ENCODE data around the gene LSG1. TPM values are rescaled to one million over a fixed set of nuclear protein-coding genes. Genes with fewer than 3 reads are reported as not detected.
"Not testable (repeated sequence)": the region's sequence is repeated elsewhere in the genome, so short reads cannot be mapped to it uniquely, and the experiment has no call there.

The LSG1 gene
- total RNA-seq, 2 donors from 2014 or later, result 40.0 to 42.9 TPM

GRCh38 chr3:194617143-194617671 lies 54.8 kb downstream of the LSG1 start:
- H3K9me3 Mint-ChIP-seq, result no peaks in the 10 kb centered on the region
- no peaks in the 10 kb centered on the region for H3K36me3 Mint-ChIP-seq

DNA sequence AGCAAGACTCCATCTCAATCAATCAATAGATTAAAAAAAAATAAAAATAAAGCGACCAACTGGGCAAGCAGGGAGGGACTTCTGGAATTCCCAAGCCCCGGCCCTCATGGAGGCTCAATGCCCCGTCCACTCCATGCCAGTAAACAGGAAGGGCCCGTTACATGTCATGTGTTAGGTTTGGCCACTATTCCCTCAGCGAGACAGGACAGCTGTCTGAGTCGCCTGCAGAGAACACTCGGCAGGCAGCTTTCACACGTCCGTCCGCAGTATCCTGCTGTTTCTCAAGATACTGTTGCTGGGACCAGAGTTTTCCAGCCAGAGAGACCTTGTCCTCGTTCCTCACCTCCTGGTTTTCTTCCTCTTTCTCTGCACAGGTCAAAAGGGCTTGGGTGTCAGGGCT lies 56.8 kb downstream of the LSG1 start:
- ATAC-seq (no peak), DNase-seq (ENCODE audit: low spot score in 2 of 2) (no peak)
- Mint-ChIP-seq H3K27ac (no peak overlapping the region), H3K9me3 (no peaks in the 10 kb centered on the region), H3K36me3 (no peaks in the 10 kb centered on the region)

More at GRCh38 chr3:194617143-194617671, 54.8 kb downstream of the LSG1 start:
- DNase-seq (ENCODE audit: low spot score in 2 of 2), result no peak
- H3K27ac Mint-ChIP-seq, result no peak overlapping the region
- ATAC-seq, result no peak

DNA sequence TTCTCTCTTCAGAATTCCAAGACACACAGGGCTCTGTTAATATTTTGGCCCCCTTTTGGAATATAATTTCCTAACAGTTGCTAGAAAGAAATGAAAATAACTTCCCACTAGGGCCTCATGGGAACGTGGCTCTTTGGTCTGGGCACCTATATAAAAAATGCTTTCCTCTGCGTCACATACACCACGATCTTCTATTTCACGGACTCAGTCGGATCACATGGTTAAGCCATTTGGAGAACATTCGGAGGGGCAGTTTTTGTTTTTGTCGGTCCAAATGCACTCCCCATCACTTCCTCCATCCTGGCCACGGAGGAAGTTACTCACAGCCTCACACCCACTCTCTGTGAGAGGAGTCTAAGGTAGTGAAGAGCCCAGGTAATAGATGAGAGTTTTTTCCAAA lies 59.8 kb downstream of the LSG1 start:
- no peak for ATAC-seq
- no peak for DNase-seq (ENCODE audit: low spot score in 2 of 2)
- no peaks in the 10 kb centered on the region for H3K36me3 Mint-ChIP-seq
- H3K27ac Mint-ChIP-seq, result no peak overlapping the region
- no peaks in the 10 kb centered on the region for H3K9me3 Mint-ChIP-seq

- no peak for DNase-seq (ENCODE audit: low spot score in 2 of 2)
- Mint-ChIP-seq H3K9me3 (no peaks in the 10 kb centered on the region), H3K27ac (no peak overlapping the region), H3K36me3 (no peaks in the 10 kb centered on the region)
- no peak for ATAC-seq
Observed at GRCh38 chr3:194610689-194611088, 61.3 kb downstream of the LSG1 start.

GRCh38 chr3:194609601-194610000 lies 62.4 kb downstream of the LSG1 start:
- ATAC-seq (no peak), DNase-seq (ENCODE audit: low spot score in 2 of 2) (no peak)
- H3K36me3 Mint-ChIP-seq, result no peaks in the 10 kb centered on the region
- H3K27ac Mint-ChIP-seq, result no peak overlapping the region
- H3K9me3 Mint-ChIP-seq, result no peaks in the 10 kb centered on the region

- ATAC-seq (no peak), DNase-seq (ENCODE audit: low spot score in 2 of 2) (no peak)
- Mint-ChIP-seq H3K9me3 (no peaks in the 10 kb centered on the region), H3K36me3 (no peaks in the 10 kb centered on the region), H3K27ac (no peak overlapping the region)
Observed at GRCh38 chr3:194608981-194609380, 63.0 kb downstream of the LSG1 start.

GRCh38 chr3:194607592-194608389 lies 64.2 kb downstream of the LSG1 start:
- DNase-seq (ENCODE audit: low spot score in 2 of 2), result no peak
- ATAC-seq, result no peak
- no peaks in the 10 kb centered on the region for H3K9me3 Mint-ChIP-seq
- peak overlapping the region in 1 of 2 donors; percentile 51 for H3K27ac Mint-ChIP-seq
- no peaks in the 10 kb centered on the region for H3K36me3 Mint-ChIP-seq

DNA sequence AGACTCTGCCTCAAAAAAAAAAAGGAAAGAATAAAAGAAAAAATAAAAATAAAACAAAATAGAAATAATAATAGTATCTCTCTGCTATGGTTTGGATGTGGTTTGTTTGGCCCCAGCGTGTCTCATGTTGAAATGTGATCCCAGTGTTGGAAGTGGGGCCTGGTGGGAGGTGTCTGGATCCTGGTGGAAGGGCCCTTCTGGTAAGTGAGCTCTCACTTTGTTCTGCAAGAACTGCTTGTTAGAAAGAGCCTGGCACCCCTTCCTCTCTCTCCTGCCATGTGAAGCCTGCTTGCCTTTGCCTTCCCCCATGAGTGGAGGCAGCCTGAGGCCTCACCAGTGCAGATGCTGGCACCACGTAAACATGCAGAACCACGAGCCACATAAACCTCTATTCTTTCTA lies 65.0 kb downstream of the LSG1 start:
- ATAC-seq (no peak), DNase-seq (ENCODE audit: low spot score in 2 of 2) (no peak)
- no peaks in the 10 kb centered on the region for H3K9me3 Mint-ChIP-seq
- H3K36me3 Mint-ChIP-seq, result no peaks in the 10 kb centered on the region
- H3K27ac Mint-ChIP-seq, result no peak overlapping the region

DNA sequence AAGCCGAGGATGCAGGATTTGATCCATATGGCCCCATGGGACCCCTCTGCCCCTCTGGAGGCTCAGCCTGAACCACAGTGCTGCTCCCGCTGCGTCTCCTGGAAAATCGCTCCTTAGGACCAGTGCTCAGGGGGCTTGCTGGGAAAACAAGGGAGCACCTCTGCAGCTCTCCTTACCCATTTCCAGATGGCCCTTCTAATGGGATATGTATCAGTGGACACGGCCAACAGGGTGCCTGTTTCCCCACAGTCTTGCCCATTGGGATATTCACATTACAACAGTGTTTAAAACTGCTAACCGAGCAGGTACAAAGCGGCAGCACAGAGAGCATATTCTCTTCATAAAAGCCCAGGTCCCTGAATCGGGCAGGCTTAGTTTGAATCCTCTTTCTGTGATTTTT lies 65.8 kb downstream of the LSG1 start:
- Mint-ChIP-seq H3K36me3 (no peaks in the 10 kb centered on the region), H3K27ac (no peak overlapping the region), H3K9me3 (no peaks in the 10 kb centered on the region)
- ATAC-seq (no peak), DNase-seq (ENCODE audit: low spot score in 2 of 2) (no peak)

DNA sequence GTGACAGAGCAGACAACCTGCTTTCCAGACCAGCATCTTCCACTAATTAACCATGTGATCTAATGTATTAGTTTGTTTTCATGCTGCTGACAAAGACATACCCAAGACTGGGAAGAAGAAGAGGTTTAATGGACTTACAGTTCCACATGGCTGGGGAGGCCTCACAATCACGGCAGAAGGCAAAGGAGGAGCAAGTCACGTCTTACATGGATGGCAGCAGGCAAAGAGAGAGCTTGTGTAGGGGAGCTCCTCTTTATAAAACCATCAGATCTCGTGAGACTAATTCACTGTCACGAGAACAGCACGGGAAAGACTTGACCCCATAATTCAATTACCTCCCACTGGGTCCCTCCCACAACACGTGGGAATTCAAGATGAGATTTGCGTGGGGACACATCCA lies 66.7 kb downstream of the LSG1 start:
- not testable (repeated sequence) for H3K36me3 Mint-ChIP-seq; H3K27ac Mint-ChIP-seq; DNase-seq (ENCODE audit: low spot score in 2 of 2); H3K9me3 Mint-ChIP-seq; ATAC-seq

DNA sequence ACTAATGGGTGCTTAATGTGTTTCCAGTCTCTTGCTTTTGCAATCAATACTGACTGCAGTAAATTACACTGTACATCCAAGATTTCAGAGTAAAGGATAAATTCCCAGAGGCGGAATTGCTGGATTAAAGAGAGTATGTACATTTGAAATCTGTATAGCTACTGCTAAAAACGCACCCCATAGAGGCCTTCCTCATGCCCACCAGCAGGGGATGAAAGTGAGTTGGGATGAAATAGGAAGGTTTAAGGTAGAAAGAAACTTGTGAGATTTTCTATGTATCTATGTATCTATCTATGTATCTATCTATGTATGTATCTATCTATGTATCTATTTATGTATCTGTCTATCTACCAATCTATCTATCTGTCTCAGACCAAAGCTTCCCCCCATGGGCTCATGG lies 67.2 kb downstream of the LSG1 start:
- ATAC-seq (no peak), DNase-seq (ENCODE audit: low spot score in 2 of 2) (no peak)
- no peaks in the 10 kb centered on the region for H3K9me3 Mint-ChIP-seq
- H3K36me3 Mint-ChIP-seq, result no peaks in the 10 kb centered on the region
- no peak overlapping the region for H3K27ac Mint-ChIP-seq

DNA sequence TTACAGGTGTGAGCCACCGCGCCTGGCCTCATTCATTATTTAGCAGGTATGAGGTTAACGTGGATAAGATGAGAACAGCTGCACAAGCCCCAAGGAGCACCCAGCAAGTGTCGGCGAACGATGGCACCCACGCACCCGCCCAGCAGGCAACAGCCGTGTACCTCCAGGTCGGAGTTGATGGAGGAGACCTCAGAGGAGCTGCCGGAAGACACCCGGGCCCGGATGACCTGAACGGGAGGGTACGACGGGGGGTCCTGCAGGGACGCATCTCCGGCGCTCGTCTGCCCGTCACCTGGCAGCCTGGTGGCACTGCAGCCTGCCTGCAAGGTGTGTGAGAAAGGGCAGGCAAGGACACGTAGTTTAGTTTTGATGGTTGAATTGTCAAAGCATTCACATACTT lies 67.9 kb downstream of the LSG1 start:
- no peak overlapping the region for H3K27ac Mint-ChIP-seq

DNA sequence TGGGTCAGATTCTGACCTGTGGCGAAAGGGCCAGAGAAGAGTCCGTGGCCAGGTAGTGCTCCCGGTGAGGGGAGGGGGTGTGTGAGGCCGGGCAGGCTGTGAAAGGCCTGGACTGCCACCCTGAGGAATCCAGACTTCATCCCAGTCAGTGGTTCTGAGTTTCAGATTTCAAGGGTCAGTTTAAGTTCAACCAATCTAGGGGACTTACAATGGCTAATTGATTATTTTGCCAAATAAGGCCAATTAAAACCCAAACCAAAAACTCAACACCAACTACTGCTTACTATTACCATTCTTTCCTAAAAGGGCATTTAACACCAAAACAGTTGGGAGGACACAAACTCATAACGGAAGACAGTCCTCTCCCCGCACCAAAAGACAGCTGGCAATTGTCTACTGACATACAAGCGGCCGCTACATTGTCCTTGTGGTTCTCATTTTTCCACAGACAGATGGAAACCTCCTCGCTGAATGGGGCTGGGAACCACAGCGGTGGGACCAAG lies 69.3 kb downstream of the LSG1 start:
- no peaks in the 10 kb centered on the region for H3K36me3 Mint-ChIP-seq
- no peaks in the 10 kb centered on the region for H3K9me3 Mint-ChIP-seq
- DNase-seq (ENCODE audit: low spot score in 2 of 2) (no peak), ATAC-seq (no peak)
- H3K27ac Mint-ChIP-seq, result no peak overlapping the region

More for the DNA sequence above, 67.9 kb downstream of the LSG1 start:
- Mint-ChIP-seq H3K9me3 (no peaks in the 10 kb centered on the region), H3K36me3 (no peaks in the 10 kb centered on the region)
- DNase-seq (ENCODE audit: low spot score in 2 of 2), result no peak
- ATAC-seq, result no peak

DNA sequence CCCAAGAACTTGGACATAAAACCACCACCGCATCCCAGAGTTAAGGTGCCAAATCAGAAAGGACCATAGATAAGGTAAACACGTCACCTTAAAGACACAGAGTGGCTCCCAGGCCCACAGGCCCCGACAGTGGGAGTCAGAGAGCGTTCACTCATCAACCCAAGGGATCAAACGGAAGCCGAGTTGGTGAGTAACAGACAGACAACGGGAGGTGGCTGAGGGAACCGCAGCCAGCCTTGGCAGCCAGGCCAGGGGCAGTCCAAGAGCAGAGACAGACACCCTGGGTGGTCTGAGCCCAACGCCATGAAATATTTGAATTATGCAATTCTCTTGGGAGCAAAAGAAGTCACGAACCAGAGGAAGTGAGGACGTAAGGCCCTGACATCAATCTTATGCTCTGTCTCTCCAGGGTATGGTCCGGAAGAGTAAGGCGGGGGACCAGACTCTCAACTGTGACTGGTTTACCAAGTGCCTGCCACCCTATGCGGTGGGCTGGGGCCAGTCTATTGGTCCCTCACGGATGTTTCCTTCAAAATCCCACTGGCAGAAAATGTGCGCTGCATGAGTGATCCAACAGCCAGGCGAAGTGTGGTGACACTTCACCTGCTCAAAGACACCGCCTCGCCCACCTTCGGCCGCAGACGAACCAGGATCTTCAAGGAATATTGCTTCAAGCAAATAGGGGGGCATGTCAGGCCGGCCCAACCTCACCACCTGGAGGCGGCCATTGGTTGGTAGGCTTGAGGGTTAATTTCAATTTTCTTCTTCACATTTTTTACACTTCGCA lies 73.0 kb downstream of the LSG1 start:
- no peak overlapping the region for H3K27ac Mint-ChIP-seq
- DNase-seq (ENCODE audit: low spot score in 2 of 2) (no peak), ATAC-seq (no peak)
- H3K9me3 Mint-ChIP-seq, result no peaks in the 10 kb centered on the region
- no peaks in the 10 kb centered on the region for H3K36me3 Mint-ChIP-seq

- H3K9me3 Mint-ChIP-seq, result no peaks in the 10 kb centered on the region
- ATAC-seq (no peak), DNase-seq (ENCODE audit: low spot score in 2 of 2) (no peak)
- no peaks in the 10 kb centered on the region for H3K36me3 Mint-ChIP-seq
- H3K27ac Mint-ChIP-seq, result no peak overlapping the region
Observed at GRCh38 chr3:194596906-194597305, 75.1 kb downstream of the LSG1 start.

GRCh38 chr3:194592798-194593752 lies 78.9 kb downstream of the LSG1 start:
- H3K27ac Mint-ChIP-seq, result peak overlapping the region in 1 of 2 donors; percentile 20
- no peaks in the 10 kb centered on the region for H3K9me3 Mint-ChIP-seq
- H3K36me3 Mint-ChIP-seq, result no peaks in the 10 kb centered on the region
- DNase-seq (ENCODE audit: low spot score in 2 of 2), result no peak
- no peak for ATAC-seq

All from activated naive CD4-positive, alpha-beta T cell treated with anti-CD3 and anti-CD28 coated beads, Interleukin-2, amount 50 U/mL, for 72 hours (primary cell).